Lung (tissue), 12 donors: Measurements from ENCODE around the gene PTCD2. TPM values are rescaled to one million over a fixed set of nuclear protein-coding genes. Genes with fewer than 3 reads are reported as not detected.

ENCODE experiments used
- ATAC-seq: fragments of 200-7000 bp; cut with Tn5 transposase; one replicate; pipeline ENCODE4 v1.9.1; 2020; ENCODE audit warnings: moderate number of reproducible peaks; ENCODE audit not compliant: insufficient read depth, low FRiP score
- DNase-seq, 3 donors: peaks; one replicate each; pipeline ENCODE4 v3.0.0-alpha.2; 2013 to 2017
- H3K27ac ChIP-seq, 2 donors: one replicate each; pipeline ENCODE4 v1.5.1; 2013; ENCODE audit warnings: mild to moderate bottlenecking in 2 of 2, moderate library complexity in 2 of 2, control low read depth in 1 of 2, inconsistent platforms in 1 of 2, low read depth in 1 of 2, low read length in 1 of 2
- H3K27me3 ChIP-seq, 3 donors: one replicate each; pipeline ENCODE4 v1.5.1; 2013; ENCODE audit warnings: low read length in 2 of 3; ENCODE audit not compliant: control insufficient read depth in 3 of 3, insufficient read depth in 3 of 3
- H3K36me3 ChIP-seq, 4 donors: one replicate each; pipeline ENCODE4 v1.5.1; 2013; ENCODE audit warnings: low read length in 4 of 4, mild to moderate bottlenecking in 1 of 4, moderate library complexity in 1 of 4; ENCODE audit not compliant: control insufficient read depth in 4 of 4, insufficient read depth in 4 of 4
- H3K4me1 ChIP-seq, 5 donors: one replicate each; pipeline ENCODE4 v1.5.1; 2013; ENCODE audit warnings: low read length in 5 of 5, mild to moderate bottlenecking in 2 of 5, moderate library complexity in 1 of 5; ENCODE audit not compliant: control insufficient read depth in 5 of 5, insufficient read depth in 5 of 5
- H3K4me3 ChIP-seq: one replicate; pipeline ENCODE4 v1.5.1; 2013; ENCODE audit warnings: mild to moderate bottlenecking, control low read depth, moderate library complexity
- H3K9ac ChIP-seq, 2 donors: one replicate each; pipeline ENCODE4 v1.5.1; 2013; ENCODE audit warnings: low read length in 2 of 2, control low read depth in 1 of 2; ENCODE audit not compliant: insufficient read depth in 1 of 2
- H3K9me3 ChIP-seq, 4 donors: one replicate each; pipeline ENCODE4 v1.5.1; 2013; ENCODE audit warnings: low read length in 3 of 4, mild to moderate bottlenecking in 1 of 4, moderate library complexity in 1 of 4; ENCODE audit not compliant: control insufficient read depth in 4 of 4, insufficient read depth in 3 of 4
- WGBS, 2 donors: extraction: QIAGEN DNeasy Blood & Tissue Kit; methylation state at CpG; one replicate each; pipeline ENCODE4 v1.1.7; 2013; 5-methylcytosine and 5-hydroxymethylcytosine counted together
- polyA plus RNA-seq, 2 donors: library from polyadenylated mRNA; stranded (reverse); fragments of 200-250 nt; gene quantifications; one replicate each; pipeline ENCODE4 v1.2.1, GENCODE V29; 2013
- total RNA-seq, 2 donors: library from RNA; depleted of rRNA in 1 of 2; stranded (reverse); fragments of >200 nt in 1 of 2; gene quantifications; one replicate each; pipeline ENCODE4 v1.2.1, GENCODE V29; 2014 to 2021
- TF ChIP-seq, protein P1 (sequence below): IDR thresholded peaks from 2 replicates; pipeline ENCODE4 v1.5.1; 2012; ENCODE audit warnings: mild to moderate bottlenecking; ENCODE audit errors: control extremely low read depth, extremely low read depth
- donor health status: control.
- donor health status: control.
- donor health status: Bipolar disorder and iron deficiency.
- donor health status: healthy.
- donor health status: DM: yes; HTN: yes; CAD: no.

Gene PTCD2
- total and polyA plus RNA-seq, 4 donors = 1.9 to 12.0 (median 6.3) TPM

DNA sequence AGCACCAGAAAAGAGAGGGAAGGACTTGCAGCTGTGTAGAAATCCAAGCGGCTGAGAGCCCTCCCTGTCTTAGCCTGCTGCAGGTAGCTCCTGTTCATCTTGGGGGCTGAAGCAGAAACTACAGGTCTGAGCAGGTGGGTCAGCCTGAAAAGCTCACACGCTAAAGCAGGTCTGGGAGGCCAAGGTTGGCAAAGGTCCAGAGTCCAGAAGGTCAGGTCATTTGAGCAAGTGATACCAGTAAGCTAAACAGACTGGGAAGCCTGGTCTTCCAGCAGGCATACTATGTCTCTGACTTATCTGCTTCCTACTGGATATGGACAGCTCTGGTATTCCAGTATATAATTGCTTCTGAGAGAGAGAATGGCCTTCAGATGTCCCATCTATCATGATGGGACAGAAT, 26.2 kb downstream of the PTCD2 start:
- Histone ChIP-seq H3K4me1 (no peaks in the 10 kb centered on the region), H3K27me3 (no peaks in the 10 kb centered on the region), H3K27ac (no peak overlapping the region), H3K9me3 (no peaks in the 10 kb centered on the region), H3K36me3 (peaks cover 6 to 19% (median 7%) of the 10 kb centered on the region in 4 donors), H3K4me3 (no peak overlapping the region), H3K9ac (no peak overlapping the region)
- no peak for DNase-seq
- no peak for ATAC-seq
- TF ChIP-seq, protein P1, sequence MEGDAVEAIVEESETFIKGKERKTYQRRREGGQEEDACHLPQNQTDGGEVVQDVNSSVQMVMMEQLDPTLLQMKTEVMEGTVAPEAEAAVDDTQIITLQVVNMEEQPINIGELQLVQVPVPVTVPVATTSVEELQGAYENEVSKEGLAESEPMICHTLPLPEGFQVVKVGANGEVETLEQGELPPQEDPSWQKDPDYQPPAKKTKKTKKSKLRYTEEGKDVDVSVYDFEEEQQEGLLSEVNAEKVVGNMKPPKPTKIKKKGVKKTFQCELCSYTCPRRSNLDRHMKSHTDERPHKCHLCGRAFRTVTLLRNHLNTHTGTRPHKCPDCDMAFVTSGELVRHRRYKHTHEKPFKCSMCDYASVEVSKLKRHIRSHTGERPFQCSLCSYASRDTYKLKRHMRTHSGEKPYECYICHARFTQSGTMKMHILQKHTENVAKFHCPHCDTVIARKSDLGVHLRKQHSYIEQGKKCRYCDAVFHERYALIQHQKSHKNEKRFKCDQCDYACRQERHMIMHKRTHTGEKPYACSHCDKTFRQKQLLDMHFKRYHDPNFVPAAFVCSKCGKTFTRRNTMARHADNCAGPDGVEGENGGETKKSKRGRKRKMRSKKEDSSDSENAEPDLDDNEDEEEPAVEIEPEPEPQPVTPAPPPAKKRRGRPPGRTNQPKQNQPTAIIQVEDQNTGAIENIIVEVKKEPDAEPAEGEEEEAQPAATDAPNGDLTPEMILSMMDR = no peak
- WGBS, 2 donors = 88 to 91% methylated on average over 2 of the region's 2 CpGs

DNA sequence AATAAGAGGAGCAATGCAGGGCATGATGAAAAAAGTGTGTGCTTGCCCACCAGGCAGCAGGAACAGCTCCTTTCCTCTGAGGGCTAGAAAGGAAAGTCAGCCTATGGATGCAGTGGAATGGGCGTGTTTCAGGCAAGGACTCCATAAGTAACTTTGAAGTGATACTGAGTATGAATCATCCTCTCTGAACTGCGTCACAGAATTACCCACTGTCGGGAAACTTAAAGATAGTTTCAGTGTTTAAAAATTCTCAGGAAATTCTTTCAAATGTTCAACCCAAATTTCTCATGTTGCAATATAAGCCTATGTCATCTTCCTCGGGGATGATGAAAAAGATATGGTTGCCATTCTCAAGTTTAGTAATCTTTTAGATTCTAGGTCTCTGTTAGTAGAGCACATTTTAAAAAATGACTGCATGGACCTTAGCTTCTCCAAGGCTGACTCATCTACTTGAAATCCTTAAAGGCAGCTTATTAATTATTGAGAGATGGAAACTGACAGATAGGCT, 27.7 kb downstream of the PTCD2 start:
- H3K36me3 ChIP-seq = peaks cover 4 to 15% (median 6%) of the 10 kb centered on the region in 4 donors
- no peak overlapping the region for H3K27ac ChIP-seq
- H3K9ac ChIP-seq = no peak overlapping the region
- no peak for ATAC-seq
- H3K4me1 ChIP-seq = no peaks in the 10 kb centered on the region
- H3K27me3 ChIP-seq = no peaks in the 10 kb centered on the region
- WGBS, 2 donors = 49 to 79% methylated on average over 4 of the region's 4 CpGs
- TF ChIP-seq, protein P1 = no peak
- no peak for DNase-seq
- no peak overlapping the region for H3K4me3 ChIP-seq
- H3K9me3 ChIP-seq = no peaks in the 10 kb centered on the region

DNA sequence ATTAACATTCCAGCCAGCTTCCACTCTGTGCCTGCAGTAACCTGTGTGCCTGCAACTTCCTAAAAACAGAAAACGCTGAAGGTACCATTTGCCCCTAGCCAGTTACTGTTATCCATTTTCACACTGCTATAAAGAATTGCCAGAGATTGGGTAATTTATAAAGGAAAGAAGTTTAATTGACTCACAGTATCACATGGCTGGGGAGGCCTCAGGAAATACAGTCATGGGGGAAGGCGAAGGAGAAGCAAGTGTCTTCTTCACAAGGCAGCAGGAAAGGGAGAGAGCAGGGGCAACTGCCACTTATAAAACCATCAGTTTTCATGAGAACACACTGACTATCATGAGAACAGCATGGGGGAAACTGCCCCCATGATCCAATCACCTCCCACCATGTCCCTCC, 31.2 kb downstream of the PTCD2 start:
- Histone ChIP-seq H3K4me1 (no peaks in the 10 kb centered on the region), H3K36me3 (peaks cover 0 to 7% (median under 1%) of the 10 kb centered on the region in 4 donors), H3K27me3 (no peaks in the 10 kb centered on the region), H3K4me3 (no peak overlapping the region), H3K9me3 (no peaks in the 10 kb centered on the region), H3K9ac (no peak overlapping the region), H3K27ac (no peak overlapping the region)
- 45 to 84% methylated on average over 2 of the region's 2 CpGs for WGBS, 2 donors
- no peak for ATAC-seq
- TF ChIP-seq, protein P1 = no peak
- DNase-seq = no peak

DNA sequence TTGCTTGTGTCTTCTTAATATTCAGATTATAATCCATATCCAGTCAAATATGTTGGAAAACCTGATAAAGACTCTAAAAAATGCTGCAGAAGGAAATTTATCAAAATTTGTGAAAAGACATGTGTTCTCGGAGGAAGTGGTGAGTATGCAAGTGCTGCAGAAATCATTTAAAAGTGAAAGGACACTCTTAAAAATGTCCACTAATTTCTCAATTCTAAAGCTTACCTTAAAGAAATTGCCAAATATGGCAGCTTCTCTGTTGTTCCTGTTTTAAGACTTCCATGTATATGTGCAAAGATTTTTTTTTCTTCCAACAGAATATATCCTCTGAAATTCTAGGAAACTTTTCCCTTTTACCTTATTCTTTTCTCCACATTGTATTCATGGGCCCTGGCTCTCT, 32.4 kb downstream of the PTCD2 start:
- WGBS, 2 donors = 21 to 77% methylated on average over 1 of the region's 1 CpG
- ATAC-seq = no peak
- H3K27ac ChIP-seq = no peak overlapping the region

More for the DNA sequence above, 32.4 kb downstream of the PTCD2 start:
- Histone ChIP-seq H3K27me3 (no peaks in the 10 kb centered on the region), H3K36me3 (peaks cover 0 to 7% (median 0%) of the 10 kb centered on the region in 4 donors), H3K9me3 (no peaks in the 10 kb centered on the region), H3K4me3 (no peak overlapping the region), H3K9ac (no peak overlapping the region), H3K4me1 (no peaks in the 10 kb centered on the region)
- no peak for DNase-seq
- TF ChIP-seq, protein P1 = no peak
